Fibroblast of skin of right biceps (primary cell): ENCODE measurements around the gene NAALADL2.
"Not testable (repeated sequence)": the region's sequence is repeated elsewhere in the genome, so short reads cannot be mapped to it uniquely, and the experiment has no call there.

Source experiments
- DNase-seq: peaks from one replicate; pipeline ENCODE4 v3.0.0-alpha.2; 2013

NAALADL2 gene

GRCh38 chr3:175082631-175083030, 223.5 kb downstream of the NAALADL2 start:
- no peak for DNase-seq

- DNase-seq: not testable (repeated sequence)
Measured at GRCh38 chr3:175087128-175087527, 228.0 kb downstream of the NAALADL2 start.

- no peak for DNase-seq
Measured at GRCh38 chr3:175088766-175089380, 229.7 kb downstream of the NAALADL2 start.

GRCh38 chr3:175091426-175092114, 232.4 kb downstream of the NAALADL2 start:
- no peak for DNase-seq

- DNase-seq: peak; percentile 62
Measured at GRCh38 chr3:175093748-175094147, 234.6 kb downstream of the NAALADL2 start.

- DNase-seq: no peak
Measured at GRCh38 chr3:175094344-175094743, 235.2 kb downstream of the NAALADL2 start.

GRCh38 chr3:175098644-175099043, 239.5 kb downstream of the NAALADL2 start:
- DNase-seq: no peak

GRCh38 chr3:175102161-175102560, 243.0 kb downstream of the NAALADL2 start:
- no peak for DNase-seq

GRCh38 chr3:175103298-175103697, 244.2 kb downstream of the NAALADL2 start:
- peak; percentile 10 for DNase-seq

GRCh38 chr3:175105066-175105465, 245.9 kb downstream of the NAALADL2 start:
- DNase-seq: peak; percentile 28

GRCh38 chr3:175107231-175107630, 248.1 kb downstream of the NAALADL2 start:
- DNase-seq: no peak

- DNase-seq: no peak
Measured at GRCh38 chr3:175107995-175108394, 248.9 kb downstream of the NAALADL2 start.

- no peak for DNase-seq
Measured at GRCh38 chr3:175108613-175109151, 249.5 kb downstream of the NAALADL2 start.

- peak; percentile 15 for DNase-seq
Measured at GRCh38 chr3:175111036-175111435, 251.9 kb downstream of the NAALADL2 start.

GRCh38 chr3:175118382-175118941, 259.3 kb downstream of the NAALADL2 start:
- no peak for DNase-seq

- DNase-seq: no peak
Measured at GRCh38 chr3:175121225-175121624, 262.1 kb downstream of the NAALADL2 start.

GRCh38 chr3:175127075-175127662, 268.0 kb downstream of the NAALADL2 start:
- no peak for DNase-seq

- peak; percentile 22 for DNase-seq
Measured at GRCh38 chr3:175129126-175129525, 270.0 kb downstream of the NAALADL2 start.

- DNase-seq: no peak
Measured at GRCh38 chr3:175129571-175129970, 270.4 kb downstream of the NAALADL2 start.

- DNase-seq: not testable (repeated sequence)
Measured at GRCh38 chr3:175131866-175132265, 272.7 kb downstream of the NAALADL2 start.

GRCh38 chr3:175132706-175133105, 273.6 kb downstream of the NAALADL2 start:
- DNase-seq: not testable (repeated sequence)

GRCh38 chr3:175144368-175144767, 285.2 kb downstream of the NAALADL2 start:
- DNase-seq: no peak

GRCh38 chr3:175146258-175146657, 287.1 kb downstream of the NAALADL2 start:
- peak; percentile 33 for DNase-seq

GRCh38 chr3:175149675-175150074, 290.5 kb downstream of the NAALADL2 start:
- DNase-seq: peak; percentile 6
